Liver (tissue), 3 donors: Measurements from ENCODE around the gene NIPBL.
"Not testable (repeated sequence)": the region's sequence is repeated elsewhere in the genome, so short reads cannot be mapped to it uniquely, and the experiment has no call there.

Experiments
- ATF3 ChIP-seq: IDR thresholded peaks from 2 replicates; pipeline ENCODE4 v1.6.1; 2016; ENCODE audit warnings: antibody characterized with exemption
- CTCF ChIP-seq: fragments of 150-350 bp; IDR thresholded peaks from 2 replicates; pipeline ENCODE4 v1.5.1; 2017; ENCODE audit warnings: improper control_type of control experiment, low read depth, low read length; ENCODE audit not compliant: missing input control
- FOXA1 ChIP-seq: IDR thresholded peaks from 2 replicates; pipeline ENCODE4 v1.6.1; 2016; ENCODE audit warnings: antibody characterized with exemption
- GABPA ChIP-seq, 2 donors: IDR thresholded peaks in 1 of 2; conservative IDR thresholded peaks in 1 of 2; 2 replicates each; pipeline ENCODE4 v1.6.1; 2016; ENCODE audit warnings: antibody characterized with exemption in 2 of 2, mild to moderate bottlenecking in 1 of 2, moderate library complexity in 1 of 2
- HNF4G ChIP-seq: IDR thresholded peaks from 2 replicates; pipeline ENCODE4 v1.6.1; 2016; ENCODE audit warnings: antibody characterized with exemption
- MAX ChIP-seq: IDR thresholded peaks from 2 replicates; pipeline ENCODE4 v1.6.1; 2016; ENCODE audit warnings: antibody characterized with exemption
- RAD21 ChIP-seq, 2 donors: IDR thresholded peaks; 2 replicates each; pipeline ENCODE4 v1.6.1; 2016; ENCODE audit warnings: antibody characterized with exemption in 2 of 2, mild to moderate bottlenecking in 2 of 2
- SP1 ChIP-seq: IDR thresholded peaks from 2 replicates; pipeline ENCODE4 v1.6.1; 2018; ENCODE audit warnings: antibody characterized with exemption, mild to moderate bottlenecking
- ZBTB33 ChIP-seq: IDR thresholded peaks from 2 replicates; pipeline ENCODE4 v1.6.1; 2016; ENCODE audit warnings: antibody characterized with exemption
- donor health status: healthy.
- donor health status: healthy.

- TF ChIP-seq CTCF; GABPA (IDR thresholded peaks at IDR 0.05 in 1 of 2, conservative IDR thresholded peaks at IDR 0.05 in 1 of 2); RAD21 (IDR thresholded peaks at IDR 0.05); MAX; FOXA1; SP1; HNF4G; ZBTB33; ATF3: not testable (repeated sequence)
Measured at GRCh38 chr5:36917358-36917757, 40.8 kb downstream of the NIPBL start.
